Activated CD4-positive, CD25-positive, alpha-beta regulatory T cell treated with anti-CD3 and anti-CD28 coated beads, Interleukin-2, amount 50 U/mL, for 72 hours (primary cell): Measurements from ENCODE around the gene ACP1.

Source experiments
- DNase-seq: peaks from one replicate; pipeline ENCODE4 v3.0.0; 2021

ACP1 gene

DNA sequence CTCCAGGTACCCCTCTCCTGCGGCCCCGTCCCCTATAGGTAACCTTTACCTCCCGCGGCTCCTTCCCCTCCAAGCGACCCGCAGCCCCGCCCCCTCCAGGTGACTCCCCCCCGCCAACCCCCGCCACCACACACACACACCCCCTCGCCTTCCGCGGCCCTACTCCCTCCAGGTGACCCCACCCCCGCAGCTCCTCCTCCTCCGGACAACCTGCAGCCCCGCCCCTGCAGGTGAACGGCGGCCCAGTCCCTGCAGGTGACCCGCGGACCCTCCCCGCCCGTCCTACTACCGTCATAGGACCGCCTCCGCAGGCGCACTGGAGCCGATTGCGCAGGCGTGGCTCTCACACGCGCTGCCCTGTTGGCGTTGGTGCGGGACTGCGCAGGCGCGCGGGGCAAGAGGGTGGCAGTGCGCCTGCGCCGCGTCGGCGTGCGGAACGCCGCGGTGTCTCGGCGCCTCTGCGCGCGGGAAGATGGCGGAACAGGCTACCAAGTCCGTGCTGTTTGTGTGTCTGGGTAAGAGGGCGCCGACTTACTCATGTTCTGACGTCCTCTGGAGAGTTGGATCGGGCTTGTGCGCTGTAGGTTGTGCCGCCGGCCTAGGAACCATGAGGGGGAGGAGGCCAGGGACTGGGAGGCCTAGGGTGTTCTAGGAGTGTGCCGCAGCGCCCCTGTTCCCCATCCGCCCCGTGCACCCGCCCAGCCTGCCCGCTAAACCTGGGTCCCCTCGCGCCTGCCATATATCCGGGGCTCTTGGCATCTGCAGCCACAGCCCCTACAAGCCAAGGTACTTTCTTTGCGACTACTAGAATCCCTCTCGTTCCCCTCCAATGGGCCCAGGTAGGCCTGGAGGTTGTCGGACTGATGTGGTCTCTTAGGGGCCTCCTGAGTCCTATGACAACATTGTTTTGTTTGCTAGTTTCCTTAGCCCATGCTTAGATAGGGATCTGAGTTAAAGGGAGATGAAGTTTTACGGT, at the start of gene ACP1:
Gene ACP1 (plus strand): TSS at position 455 of the 976 bp plus-strand sequence. CDS start 18 bp downstream, at position 473.
- DNase-seq: peak; percentile 93

- DNase-seq: no peak
Observed at GRCh38 chr2:216068-216467, 48.7 kb upstream of the ACP1 start.

DNA sequence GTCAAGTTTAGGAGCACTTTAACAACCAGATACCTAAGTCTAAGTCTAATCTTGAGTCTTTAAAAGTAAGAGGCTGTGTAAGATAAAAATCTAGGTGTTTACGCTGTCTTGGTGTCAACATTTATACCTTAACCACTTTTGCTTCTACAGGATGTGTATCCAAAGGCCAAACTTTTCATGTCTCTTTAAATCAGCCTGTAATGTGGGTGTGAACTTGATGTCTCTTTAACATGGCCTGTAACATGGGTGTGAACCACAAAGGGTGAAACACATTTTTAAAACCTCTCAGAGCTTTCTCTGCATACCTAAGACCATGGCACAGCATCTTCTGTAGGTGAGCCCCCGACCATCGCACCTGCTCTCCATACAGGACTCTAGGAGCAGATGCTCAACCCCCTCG, 41.3 kb upstream of the ACP1 start:
- DNase-seq: no peak

- no peak for DNase-seq
Observed at GRCh38 chr2:223971-224760, 40.6 kb upstream of the ACP1 start.

DNA sequence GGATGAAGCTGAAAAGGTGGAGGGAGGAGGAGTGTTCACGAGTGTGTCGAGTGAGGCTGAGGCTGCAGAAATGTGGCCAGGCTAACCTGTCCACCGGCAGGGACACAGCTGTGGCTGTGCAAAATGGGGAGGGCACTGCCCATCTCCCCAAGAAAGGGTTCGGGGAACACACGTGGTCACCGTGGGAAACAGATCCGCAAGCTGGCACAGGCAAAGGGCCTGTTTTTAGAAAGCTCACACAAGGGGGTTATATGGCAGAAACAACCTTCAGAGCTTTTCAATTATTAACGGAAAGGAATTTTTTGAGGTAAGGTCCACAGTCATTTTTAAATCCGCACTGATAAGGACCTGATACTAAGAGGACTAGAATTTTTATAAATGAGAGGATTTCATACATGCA, 36.6 kb upstream of the ACP1 start:
- DNase-seq: no peak

DNA sequence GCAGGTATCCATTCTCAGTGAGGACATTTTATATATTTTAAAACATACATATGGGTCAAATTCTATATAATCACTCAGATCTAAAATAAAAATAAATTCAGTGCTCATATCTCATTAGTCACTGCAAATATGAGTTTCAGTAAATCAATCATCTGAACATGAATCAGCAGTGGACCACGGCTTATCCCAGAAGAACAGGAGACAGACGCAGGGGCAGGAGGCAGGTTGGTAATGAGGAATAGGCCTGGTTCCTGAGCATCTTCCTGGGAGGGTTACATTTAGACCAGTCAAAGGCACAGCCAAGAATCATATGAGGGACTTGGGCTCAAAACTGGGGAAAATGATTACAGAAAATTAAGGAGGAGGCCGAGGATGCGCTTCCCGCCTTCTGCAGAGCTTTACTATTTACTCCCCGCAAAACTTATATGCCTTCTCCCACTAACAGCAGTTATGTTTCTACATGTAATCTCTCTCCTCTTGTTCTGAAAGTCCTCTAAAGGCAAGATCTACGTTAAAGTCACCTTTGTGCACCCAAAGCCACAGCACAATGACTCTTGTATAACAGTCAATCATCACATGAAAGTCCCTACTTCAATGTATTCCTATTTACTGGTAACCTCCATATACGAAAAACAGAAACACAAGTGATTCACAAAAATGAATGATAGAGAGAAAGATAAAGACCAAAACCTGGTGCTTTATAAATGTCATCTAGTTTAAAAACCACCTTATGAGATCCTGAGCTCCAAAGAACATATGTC, 36.0 kb upstream of the ACP1 start:
- no peak for DNase-seq

- DNase-seq: no peak
Observed at GRCh38 chr2:231521-232185, 33.1 kb upstream of the ACP1 start.

DNA sequence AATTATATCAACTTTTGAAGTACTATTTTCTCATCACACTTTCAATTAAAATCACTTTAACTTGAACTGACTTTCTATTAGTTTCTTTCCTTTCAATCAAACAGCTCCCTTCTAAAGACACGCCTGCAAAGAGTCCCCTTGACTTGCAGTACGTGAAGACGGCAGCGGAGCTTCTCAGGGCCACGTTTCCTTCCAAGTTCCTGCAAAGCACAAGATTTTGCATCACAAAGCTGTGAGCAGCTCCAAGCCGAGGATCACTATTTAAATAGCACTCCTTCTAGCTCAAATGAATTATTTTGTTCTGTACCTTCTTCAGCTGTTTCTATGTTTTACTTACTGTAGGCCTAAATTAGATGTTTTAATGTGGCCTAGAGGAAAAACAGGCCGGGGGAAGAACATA, 31.7 kb upstream of the ACP1 start:
- no peak for DNase-seq

GRCh38 chr2:234421-234820, 30.3 kb upstream of the ACP1 start:
- no peak for DNase-seq

DNA sequence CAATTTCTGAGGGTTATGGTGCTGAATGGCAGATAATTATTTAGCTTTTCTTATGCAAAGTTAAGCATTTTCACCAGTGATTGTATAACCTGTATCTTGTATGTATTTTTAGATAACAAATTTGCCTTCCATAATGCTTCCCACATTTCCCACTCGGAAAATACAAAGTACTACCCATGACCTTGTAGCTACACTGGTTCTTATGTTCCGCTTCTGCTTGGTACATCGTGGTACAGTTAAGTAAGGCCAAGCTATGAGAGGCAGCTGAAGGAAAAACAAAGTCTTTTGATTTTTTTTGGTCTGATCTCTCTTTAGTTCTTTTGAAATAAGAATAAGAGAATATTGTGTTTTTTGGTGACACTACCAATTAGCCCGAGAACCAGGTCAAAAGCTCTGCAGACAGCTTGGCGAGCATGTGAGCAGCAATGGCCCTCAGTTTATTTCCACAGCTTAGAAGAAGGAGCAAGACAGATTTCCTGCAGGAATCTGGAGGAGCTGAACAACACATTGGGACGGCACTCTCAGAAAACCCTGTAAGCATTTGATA, 27.7 kb upstream of the ACP1 start:
- no peak for DNase-seq

- no peak for DNase-seq
Observed at GRCh38 chr2:237878-238277, 26.9 kb upstream of the ACP1 start.

DNA sequence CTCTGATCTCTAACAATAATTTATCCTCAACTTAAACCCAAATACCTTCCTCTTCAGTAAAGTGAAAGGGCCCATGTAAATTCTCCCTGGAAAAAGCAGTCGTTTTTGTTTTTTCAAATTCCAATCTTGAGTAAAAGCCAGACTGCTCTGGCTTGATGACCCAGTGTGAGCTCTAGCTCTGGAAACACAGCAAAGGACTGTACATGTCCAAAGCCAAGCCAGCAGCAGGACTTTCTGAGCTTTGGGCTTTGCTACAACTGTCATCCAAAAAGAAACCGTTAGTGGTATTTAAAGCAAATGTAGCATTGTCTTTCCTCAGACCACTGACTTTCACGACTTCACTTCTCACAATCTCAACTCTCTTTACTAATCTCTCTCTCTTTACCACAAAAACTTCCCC, 26.3 kb upstream of the ACP1 start:
- no peak for DNase-seq

- no peak for DNase-seq
Observed at GRCh38 chr2:238869-239268, 25.9 kb upstream of the ACP1 start.

GRCh38 chr2:244547-244946, 20.2 kb upstream of the ACP1 start:
- DNase-seq: no peak

DNA sequence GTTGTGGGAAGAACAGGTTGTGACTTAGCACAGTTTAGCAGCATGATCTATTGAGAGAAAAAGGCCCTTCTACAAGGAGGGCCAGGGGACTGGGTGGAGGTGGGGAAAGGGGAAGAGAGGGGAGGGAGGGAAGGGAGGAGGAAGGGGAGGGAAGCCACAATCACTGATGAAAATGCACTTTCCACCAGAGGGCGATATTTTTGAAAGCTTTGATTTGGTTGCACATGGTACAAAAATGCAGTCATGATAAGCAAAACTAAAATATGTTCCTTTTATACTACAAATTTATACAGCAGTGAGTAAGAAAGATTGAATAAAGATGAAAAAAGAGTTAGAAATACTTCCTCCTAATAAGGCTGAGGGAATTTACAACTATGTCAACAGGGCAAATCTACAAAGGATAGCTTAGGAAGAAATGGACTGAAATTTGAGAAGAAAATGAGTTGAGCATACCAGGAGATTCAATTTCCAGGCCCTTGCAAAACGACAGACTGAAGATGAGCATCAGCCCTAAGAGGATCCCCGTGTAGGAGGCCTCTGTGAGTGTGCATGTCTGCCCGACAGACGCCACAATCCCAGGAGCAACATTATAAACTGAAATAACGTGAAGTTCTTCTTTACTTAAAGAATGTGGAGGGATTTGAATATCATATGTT, 18.1 kb upstream of the ACP1 start:
- no peak for DNase-seq

GRCh38 chr2:248724-249123, 16.0 kb upstream of the ACP1 start:
- no peak for DNase-seq

GRCh38 chr2:249538-250042, 15.2 kb upstream of the ACP1 start:
- no peak for DNase-seq

GRCh38 chr2:252001-252602, 12.6 kb upstream of the ACP1 start:
- DNase-seq: no peak

DNA sequence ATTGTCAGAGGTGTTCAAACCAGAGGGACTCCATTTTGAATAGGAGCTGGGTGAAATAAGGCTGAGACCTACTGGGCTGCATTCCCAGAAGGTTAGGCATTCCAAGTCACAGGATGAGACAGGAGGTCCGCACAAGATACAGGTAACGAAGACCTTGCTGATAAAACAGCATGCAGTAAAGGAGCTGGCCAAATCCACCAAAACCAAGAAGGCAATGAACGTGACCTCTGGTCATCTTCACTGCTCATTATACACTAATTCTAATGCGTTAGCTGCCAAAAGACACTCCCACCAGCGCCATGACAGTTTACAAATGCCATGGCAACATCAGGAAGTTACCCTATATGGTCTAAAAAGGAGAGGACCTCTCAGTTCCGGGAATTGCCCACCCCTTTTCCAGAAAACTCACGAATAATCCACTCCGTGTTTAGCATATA, 11.5 kb upstream of the ACP1 start:
- DNase-seq: no peak

- DNase-seq: no peak
Observed at GRCh38 chr2:254241-254640, 10.5 kb upstream of the ACP1 start.

- no peak for DNase-seq
Observed at GRCh38 chr2:255195-255594, 9.6 kb upstream of the ACP1 start.
